ENCODE results near the gene ATP13A5.

ATP13A5 gene, protein sequence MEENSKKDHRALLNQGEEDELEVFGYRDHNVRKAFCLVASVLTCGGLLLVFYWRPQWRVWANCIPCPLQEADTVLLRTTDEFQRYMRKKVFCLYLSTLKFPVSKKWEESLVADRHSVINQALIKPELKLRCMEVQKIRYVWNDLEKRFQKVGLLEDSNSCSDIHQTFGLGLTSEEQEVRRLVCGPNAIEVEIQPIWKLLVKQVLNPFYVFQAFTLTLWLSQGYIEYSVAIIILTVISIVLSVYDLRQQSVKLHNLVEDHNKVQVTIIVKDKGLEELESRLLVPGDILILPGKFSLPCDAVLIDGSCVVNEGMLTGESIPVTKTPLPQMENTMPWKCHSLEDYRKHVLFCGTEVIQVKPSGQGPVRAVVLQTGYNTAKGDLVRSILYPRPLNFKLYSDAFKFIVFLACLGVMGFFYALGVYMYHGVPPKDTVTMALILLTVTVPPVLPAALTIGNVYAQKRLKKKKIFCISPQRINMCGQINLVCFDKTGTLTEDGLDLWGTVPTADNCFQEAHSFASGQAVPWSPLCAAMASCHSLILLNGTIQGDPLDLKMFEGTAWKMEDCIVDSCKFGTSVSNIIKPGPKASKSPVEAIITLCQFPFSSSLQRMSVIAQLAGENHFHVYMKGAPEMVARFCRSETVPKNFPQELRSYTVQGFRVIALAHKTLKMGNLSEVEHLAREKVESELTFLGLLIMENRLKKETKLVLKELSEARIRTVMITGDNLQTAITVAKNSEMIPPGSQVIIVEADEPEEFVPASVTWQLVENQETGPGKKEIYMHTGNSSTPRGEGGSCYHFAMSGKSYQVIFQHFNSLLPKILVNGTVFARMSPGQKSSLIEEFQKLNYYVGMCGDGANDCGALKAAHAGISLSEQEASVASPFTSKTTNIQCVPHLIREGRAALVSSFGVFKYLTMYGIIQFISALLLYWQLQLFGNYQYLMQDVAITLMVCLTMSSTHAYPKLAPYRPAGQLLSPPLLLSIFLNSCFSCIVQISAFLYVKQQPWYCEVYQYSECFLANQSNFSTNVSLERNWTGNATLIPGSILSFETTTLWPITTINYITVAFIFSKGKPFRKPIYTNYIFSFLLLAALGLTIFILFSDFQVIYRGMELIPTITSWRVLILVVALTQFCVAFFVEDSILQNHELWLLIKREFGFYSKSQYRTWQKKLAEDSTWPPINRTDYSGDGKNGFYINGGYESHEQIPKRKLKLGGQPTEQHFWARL

DNA sequence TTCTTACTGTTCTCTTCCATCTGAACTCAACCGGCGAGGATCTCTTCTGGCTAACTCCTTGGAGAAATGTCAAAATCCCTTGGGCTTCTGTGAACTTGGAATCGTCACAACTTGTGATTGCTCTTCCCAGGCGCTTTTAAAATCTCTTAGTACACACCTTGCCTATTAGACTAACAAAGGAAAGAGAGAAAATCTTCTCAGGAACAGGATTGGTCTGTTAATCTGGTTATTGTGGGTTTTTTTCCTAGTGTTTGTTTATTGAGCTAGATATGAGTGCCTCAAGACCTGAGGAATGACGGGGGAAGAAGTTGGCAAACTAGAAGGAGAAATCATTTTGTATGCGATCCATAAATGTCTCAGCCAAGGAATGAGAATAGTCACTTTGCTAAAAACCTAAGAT, at the start of gene ATP13A5:
TSS of gene ATP13A5 (minus strand) at position 48 of the 400 bp plus-strand sequence. CDS start at position 20, 28 bp downstream.
- no peak for DNase-seq (ENCODE audit: low spot score)

DNA sequence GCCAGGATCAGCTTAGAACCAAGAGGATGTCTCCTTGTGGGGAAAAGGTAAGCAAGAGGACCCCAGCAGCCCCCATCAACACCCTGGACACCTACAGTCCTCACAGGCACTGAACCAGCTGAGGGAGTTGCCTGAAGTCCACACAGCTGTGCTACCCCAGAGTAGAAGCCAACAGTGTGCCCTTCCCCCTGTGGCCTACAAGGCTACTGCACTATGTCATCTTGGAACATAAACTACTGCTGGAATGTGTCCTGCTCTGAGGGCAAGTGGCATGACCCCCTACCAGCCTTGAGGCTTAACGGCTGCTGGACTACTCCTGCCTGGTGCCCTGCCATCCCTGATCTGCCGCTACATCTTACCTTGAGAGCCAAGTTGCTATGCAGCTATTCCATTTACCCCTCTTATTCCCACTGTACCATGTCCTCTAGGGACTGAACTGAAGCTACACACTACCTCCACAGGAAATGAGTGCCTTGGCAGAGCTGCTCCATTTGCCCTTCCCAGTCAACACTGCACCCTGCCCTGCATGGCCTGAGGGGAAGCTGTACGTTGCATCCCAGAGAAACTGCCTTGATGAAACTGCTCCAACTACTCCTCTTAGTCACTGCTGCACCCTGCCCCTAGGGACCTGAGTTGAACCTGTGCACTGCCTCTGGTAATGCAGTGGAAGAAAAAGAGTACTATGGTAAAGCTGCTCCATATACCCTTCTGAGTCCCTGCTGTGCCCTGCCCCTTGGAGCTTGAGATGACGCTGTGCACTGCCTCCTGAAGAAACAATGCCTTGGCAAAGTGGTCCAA, 40.2 kb upstream of the ATP13A5 start:
- no peak for DNase-seq (ENCODE audit: low spot score)

DNA sequence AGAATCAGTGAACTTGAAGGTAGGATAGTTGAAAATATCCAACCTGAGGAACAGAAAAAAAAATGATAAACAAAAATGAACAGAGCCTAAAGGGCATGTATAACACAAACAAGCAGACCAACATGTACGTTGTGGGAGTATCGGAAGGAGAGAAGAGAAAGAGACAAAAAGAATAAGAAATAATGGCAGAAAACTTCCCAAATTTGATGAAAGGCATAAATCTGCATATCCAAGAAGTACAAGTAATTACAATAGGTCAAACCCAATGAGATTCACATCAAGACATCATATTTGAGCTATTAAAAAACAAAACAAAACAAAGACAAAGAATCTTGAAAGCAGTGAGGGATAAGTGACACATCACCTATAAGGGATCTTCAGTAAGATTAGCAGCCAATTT, 38.1 kb upstream of the ATP13A5 start:
- no peak for DNase-seq (ENCODE audit: low spot score)

DNA sequence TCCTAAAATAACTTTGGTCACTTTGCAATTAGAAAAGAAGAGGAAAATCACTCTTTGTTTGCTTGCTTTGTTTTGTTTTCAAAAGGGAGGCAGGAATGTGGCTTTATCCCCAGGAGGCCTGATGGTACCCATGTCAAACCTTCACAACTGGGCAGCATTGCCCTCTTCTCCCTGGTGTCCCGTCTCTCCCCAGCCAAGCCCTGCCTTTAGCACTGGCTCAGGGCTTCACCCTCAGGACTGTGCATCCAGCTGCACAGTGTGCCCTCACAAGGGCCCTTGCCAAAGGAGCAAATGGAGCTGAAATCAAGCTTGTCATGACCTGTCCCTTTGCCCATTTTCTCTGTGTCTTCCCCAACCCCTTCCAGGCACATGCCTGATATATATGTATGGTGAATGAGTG, 29.1 kb upstream of the ATP13A5 start:
- no peak for DNase-seq (ENCODE audit: low spot score)

DNA sequence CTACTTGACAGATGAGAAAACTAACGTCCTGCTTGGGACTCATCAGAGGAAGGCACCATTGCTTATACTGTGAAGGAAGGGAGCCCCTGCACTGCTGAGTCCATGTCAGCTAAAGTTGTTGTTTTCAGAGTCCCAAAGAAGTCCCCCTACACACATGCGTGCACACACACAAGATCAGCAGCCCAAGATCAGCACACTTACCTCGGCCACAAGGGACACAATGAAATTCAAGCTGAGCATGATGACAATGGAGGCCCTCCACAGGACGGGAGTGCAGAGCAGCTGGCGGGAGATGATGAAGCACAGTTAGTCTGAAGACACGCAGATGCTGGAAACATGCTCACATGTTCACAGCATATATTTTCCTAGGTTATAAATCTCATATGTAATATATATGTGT, 28.6 kb upstream of the ATP13A5 start:
- DNase-seq (ENCODE audit: low spot score), result no peak

DNA sequence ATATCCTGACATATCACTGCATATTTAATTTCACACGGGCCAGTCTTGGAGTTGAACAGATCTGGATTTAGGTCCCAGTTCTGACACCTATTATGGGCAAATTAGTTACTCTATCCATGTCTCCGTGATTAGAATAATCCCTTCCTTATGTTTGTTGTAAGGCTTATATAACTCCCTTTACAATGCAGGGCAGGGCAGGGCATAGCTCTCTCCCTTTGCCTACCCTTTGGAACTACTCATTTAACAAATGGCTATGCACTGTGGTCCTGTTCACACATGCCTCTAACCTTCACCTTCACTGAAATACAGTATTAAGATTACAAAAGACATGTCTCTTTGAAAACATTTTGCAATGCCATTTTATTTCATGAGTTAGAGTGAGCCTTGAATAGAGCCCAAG, 24.8 kb upstream of the ATP13A5 start:
- no peak for DNase-seq (ENCODE audit: low spot score)

- DNase-seq (ENCODE audit: low spot score), result no peak
Measured at GRCh38 chr3:193400304-193400703, 21.8 kb upstream of the ATP13A5 start.

DNA sequence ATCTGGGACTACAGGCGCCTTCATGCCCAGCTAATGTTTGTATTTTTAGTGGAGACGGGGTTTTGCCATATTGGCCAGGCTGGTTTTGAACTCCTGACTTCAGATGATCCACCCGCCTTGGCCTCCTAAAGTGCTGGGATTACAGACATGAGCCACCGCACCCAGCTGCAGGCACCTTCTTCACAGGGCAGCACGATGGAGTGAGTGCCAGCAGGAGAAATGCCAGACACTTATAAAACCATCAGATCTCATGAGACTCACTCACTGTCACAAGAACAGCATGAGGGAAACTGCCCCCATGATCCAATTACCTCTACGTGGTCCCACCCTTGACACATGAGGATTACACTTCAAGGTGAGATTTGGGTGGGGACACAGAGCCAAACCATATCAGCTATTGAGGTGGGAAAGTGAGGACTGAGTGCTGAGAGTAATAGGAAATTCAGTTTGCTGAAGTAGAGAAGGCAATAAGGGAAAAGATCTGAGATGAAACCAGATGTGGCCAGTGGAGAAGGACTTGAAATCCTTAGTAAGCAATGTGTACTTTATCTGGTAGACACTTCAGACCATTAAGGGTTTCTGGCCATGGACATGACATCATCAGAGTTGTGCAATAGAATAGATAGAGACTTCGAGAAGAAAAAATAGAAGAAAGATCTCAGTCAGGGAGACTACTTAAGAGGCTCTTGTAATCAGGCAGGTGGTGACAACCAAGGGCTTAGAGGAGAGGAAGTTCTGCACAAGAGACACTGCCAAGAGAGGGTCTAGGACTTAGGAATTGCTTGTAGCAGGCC, 18.1 kb upstream of the ATP13A5 start:
- no peak for DNase-seq (ENCODE audit: low spot score)

DNA sequence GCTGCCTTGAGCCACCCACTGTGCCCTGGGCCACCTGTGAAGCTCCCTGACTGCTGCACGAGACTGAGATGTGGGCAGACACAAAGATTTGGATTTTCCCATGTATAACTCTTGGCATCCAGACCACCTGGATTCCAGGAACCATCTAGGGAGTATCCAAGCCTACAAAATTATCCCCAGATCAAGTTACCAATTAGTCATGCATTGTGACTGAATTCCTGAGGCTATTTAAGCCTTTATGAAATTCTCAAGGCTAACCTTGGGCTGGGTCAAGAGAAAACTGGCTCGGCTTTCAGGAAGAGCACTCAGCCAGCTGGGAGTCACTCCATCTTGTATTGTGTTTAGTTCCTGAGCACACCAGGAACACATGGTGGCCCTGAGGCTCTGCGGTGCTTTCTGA, 13.3 kb upstream of the ATP13A5 start:
- no peak for DNase-seq (ENCODE audit: low spot score)

DNA sequence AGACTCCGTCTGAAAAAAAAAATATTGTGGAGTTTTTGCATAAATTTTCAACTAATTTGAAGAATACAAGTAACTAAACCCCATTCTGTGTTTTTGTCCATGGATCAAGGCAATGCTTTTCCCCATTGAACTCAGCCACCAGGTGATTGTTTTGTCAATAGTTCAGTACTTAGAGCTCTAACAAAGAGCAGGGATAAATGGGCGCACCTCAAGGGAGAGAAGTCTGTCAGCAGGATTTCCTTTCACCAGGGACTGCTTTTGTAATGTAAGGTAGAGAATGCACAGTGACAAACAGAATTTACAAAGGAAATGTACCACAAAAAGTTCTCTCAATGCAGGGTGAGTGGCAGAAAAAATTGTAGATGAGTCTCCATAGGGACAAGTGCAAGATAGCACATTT, 10.8 kb upstream of the ATP13A5 start:
- DNase-seq (ENCODE audit: low spot score), result no peak

DNA sequence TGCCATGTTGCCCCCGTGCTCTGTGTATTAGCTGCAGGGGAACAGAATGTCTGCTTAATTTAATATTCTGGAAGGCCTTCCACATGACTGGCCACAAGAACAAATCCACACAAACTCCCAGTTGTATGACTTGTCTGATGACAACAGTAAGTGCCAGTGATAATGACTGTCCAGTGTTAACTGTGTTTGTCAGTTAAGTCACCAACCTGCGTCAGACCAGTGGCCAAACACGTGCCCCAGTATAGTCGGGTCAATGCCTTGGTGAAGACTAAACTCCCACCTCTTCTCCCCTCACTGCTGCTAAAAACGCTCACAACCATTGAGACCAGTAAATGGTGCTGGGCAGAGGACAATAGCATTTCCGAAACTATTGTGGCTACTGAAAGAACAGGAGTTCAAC, 9.8 kb upstream of the ATP13A5 start:
- no peak for DNase-seq (ENCODE audit: low spot score)

DNA sequence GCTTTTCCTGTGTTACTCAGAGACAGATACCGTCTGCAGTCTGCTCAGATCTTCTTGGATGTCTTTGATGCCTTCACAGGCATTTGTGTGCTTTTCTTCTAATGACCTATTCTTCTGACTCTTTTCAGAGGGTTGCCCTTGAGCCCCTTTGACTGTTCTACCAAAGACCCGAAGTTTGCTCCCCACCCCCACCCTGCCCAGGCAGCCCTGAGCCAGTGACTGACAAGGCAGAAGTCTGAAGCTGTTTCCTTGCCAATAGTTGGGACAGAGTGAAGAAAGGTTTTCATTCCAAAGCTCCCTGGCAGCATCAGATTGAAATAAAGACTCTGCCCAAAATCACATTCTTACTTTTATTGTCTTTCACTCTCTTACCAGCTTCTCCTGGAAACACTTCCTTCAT, 9.0 kb upstream of the ATP13A5 start:
- no peak for DNase-seq (ENCODE audit: low spot score)

DNA sequence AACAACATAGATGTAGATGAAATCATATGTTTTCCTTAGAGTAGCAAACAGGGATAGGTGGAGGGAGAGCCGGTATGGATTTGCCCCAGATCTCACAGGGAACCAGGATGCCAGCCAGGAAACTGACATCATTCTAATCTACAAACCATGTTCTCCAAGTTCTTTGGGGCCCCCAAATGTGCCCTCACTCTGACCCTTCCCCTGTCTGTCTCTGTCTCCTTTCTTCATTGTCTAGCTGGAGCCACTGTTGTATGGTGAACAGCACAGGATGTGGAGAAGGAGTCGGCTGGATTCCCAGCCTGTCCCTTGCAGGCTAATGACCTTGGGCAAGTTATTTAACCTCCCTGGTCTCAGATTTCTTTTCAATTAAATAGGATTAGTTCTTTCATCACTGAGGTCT, 962 bp downstream of the ATP13A5 start:
- no peak for DNase-seq (ENCODE audit: low spot score)

- no peak for DNase-seq (ENCODE audit: low spot score)
Measured at GRCh38 chr3:193375614-193376013, 2.9 kb downstream of the ATP13A5 start.

GRCh38 chr3:193372783-193373182, 5.8 kb downstream of the ATP13A5 start:
- DNase-seq (ENCODE audit: low spot score), result no peak

DNA sequence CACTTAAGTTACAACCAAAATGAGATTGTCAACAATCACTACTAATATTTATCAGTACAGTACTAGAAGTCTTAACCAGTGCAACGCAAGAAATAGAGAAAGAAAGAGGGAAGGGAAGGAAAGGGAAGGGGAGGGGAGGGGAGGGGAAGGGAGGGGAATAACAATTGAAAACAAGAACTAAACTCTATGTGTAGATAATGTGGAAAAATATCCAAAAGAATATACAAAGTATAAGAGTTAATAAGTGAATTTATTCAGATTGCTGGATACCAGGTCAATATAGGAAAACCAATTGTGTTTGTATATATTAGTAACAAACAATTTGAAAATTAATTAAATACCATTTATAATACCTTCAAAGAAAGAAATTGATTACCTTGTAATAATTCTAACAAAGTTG, 10.7 kb downstream of the ATP13A5 start:
- no peak for DNase-seq (ENCODE audit: low spot score)

DNA sequence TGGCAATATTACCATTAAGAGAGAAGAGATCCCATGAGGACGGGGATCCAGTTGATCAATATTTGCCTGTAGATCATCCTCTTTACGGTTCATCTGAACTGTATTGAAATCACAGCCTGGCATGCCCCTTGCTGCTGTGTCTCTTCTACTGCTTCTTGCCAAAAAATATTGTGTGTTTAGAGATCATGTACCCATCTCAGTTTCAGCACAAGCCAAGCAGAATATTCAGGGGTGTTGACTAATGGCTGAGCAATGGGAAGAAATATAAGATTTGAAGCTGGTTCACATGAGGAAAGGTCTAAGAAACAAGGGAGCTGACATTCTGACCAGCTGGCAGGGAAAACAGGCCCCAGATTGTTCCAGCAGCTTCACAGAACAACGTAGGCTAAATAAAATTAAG, 21.3 kb downstream of the ATP13A5 start:
- DNase-seq (ENCODE audit: low spot score), result no peak

DNA sequence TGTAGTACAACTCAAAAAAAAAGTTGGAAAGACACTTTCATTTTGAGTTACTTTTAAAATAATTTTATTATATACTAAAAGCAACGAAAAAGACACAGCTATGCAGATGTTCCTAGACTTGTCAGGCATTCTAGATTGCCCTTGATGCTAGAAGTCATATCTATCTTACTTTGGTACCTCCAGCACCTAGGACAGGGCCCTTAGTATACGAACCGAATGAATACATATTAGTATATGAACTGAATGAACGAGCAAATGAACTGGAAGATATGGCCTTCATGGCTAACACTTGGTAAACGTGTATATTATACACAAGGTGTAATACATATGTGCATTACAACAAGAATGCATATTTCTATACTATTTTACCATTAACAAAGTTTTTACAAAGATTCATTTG, 24.1 kb downstream of the ATP13A5 start:
- no peak for DNase-seq (ENCODE audit: low spot score)

- DNase-seq (ENCODE audit: low spot score), result no peak
Measured at GRCh38 chr3:193350744-193351143, 27.8 kb downstream of the ATP13A5 start.

GRCh38 chr3:193348686-193349085, 29.9 kb downstream of the ATP13A5 start:
- no peak for DNase-seq (ENCODE audit: low spot score)
